Measurements from ENCODE around the gene FITM2. TPM values are rescaled to one million over a fixed set of nuclear protein-coding genes. Genes with fewer than 3 reads are reported as not detected.

FITM2 gene, protein sequence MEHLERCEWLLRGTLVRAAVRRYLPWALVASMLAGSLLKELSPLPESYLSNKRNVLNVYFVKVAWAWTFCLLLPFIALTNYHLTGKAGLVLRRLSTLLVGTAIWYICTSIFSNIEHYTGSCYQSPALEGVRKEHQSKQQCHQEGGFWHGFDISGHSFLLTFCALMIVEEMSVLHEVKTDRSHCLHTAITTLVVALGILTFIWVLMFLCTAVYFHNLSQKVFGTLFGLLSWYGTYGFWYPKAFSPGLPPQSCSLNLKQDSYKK
- 10 to 100 TPM in 1 of 4 donors, 1 to 10 TPM in 3; 7.6 to 10.1 (median 8.7) TPM for total RNA-seq

GRCh38 chr20:44310664-44311639 lies at the start of gene FITM2:
FITM2 (minus strand) TSS chr20:44311202; CDS start chr20:44311148, 54 bp downstream.
- no peaks in the 10 kb centered on the region for H3K9me3 ChIP-seq
- H3K4me1 ChIP-seq: peaks cover 11 to 22% of the 10 kb centered on the region in 2 donors
- peak; percentile 98 for DNase-seq
- intact Hi-C loops (cut with DNase I; ENCODE audit: low total_unique reads): loop anchor here (1.0 to 10.0 kb wide), 4 partner anchors 94 to 424 kb away; no protein-coding TSS in a partner anchor
- peak; percentile 57 to 69 for TF ChIP-seq POLR2A (IDR thresholded peaks at IDR 0.05)
- TF ChIP-seq, protein P1, sequence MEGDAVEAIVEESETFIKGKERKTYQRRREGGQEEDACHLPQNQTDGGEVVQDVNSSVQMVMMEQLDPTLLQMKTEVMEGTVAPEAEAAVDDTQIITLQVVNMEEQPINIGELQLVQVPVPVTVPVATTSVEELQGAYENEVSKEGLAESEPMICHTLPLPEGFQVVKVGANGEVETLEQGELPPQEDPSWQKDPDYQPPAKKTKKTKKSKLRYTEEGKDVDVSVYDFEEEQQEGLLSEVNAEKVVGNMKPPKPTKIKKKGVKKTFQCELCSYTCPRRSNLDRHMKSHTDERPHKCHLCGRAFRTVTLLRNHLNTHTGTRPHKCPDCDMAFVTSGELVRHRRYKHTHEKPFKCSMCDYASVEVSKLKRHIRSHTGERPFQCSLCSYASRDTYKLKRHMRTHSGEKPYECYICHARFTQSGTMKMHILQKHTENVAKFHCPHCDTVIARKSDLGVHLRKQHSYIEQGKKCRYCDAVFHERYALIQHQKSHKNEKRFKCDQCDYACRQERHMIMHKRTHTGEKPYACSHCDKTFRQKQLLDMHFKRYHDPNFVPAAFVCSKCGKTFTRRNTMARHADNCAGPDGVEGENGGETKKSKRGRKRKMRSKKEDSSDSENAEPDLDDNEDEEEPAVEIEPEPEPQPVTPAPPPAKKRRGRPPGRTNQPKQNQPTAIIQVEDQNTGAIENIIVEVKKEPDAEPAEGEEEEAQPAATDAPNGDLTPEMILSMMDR (IDR thresholded peaks at IDR 0.05 in 4 of 5, conservative IDR thresholded peaks at IDR 0.05 in 1 of 5): peak; percentile 93 to 98 (median 97)
- peak within 1 kb of the TSS; percentile 85 to 93 (median 88) for H3K27ac ChIP-seq
- H3K4me3 ChIP-seq: peak within 1 kb of the TSS; percentile 82 to 97 (median 88)
- H3K27me3 ChIP-seq: no peaks in the 10 kb centered on the region
- H3K36me3 ChIP-seq: no peaks in the 10 kb centered on the region
- ATAC-seq: peak; percentile 91 to 93
- in situ Hi-C loops (cut with MboI; ENCODE audit: low sequenced_read_pairs in 4 of 4): loop anchor here (5.0 to 25.0 kb wide), 2 partner anchors 94 to 199 kb away; no protein-coding TSS in a partner anchor

- in situ Hi-C loops (cut with MboI; ENCODE audit: low sequenced_read_pairs in 4 of 4) (no loop called here), intact Hi-C loops (cut with DNase I; ENCODE audit: low total_unique reads) (no loop called here)
- no peak overlapping the region for H3K27ac ChIP-seq
- DNase-seq: no peak
- H3K9me3 ChIP-seq: no peaks in the 10 kb centered on the region
- ATAC-seq: no peak
- no peak overlapping the region for H3K4me3 ChIP-seq
- no peaks in the 10 kb centered on the region for H3K27me3 ChIP-seq
- H3K36me3 ChIP-seq: no peaks in the 10 kb centered on the region
- no peaks in the 10 kb centered on the region for H3K4me1 ChIP-seq
- TF ChIP-seq, protein P1 (IDR thresholded peaks at IDR 0.05 in 4 of 5, conservative IDR thresholded peaks at IDR 0.05 in 1 of 5): no peak
- TF ChIP-seq POLR2A (IDR thresholded peaks at IDR 0.05): no peak
These were observed 49.2 kb upstream of the FITM2 start for GRCh38 chr20:44360221-44360620.

- H3K4me3 ChIP-seq: no peak overlapping the region
- peaks cover 0 to 2% (median 0%) of the 10 kb centered on the region in 3 donors for H3K27me3 ChIP-seq
- ATAC-seq (no peak), DNase-seq (no peak)
- intact Hi-C loops (cut with DNase I; ENCODE audit: low total_unique reads) (no loop called here), in situ Hi-C loops (cut with MboI; ENCODE audit: low sequenced_read_pairs in 4 of 4) (no loop called here)
- no peaks in the 10 kb centered on the region for H3K36me3 ChIP-seq
- H3K9me3 ChIP-seq: no peaks in the 10 kb centered on the region
- H3K4me1 ChIP-seq: no peaks in the 10 kb centered on the region
- no peak overlapping the region for H3K27ac ChIP-seq
- TF ChIP-seq POLR2A (IDR thresholded peaks at IDR 0.05): no peak
- TF ChIP-seq, protein P1 (IDR thresholded peaks at IDR 0.05 in 4 of 5, conservative IDR thresholded peaks at IDR 0.05 in 1 of 5): no peak
These were observed 47.8 kb upstream of the FITM2 start for GRCh38 chr20:44358776-44359175.

DNA sequence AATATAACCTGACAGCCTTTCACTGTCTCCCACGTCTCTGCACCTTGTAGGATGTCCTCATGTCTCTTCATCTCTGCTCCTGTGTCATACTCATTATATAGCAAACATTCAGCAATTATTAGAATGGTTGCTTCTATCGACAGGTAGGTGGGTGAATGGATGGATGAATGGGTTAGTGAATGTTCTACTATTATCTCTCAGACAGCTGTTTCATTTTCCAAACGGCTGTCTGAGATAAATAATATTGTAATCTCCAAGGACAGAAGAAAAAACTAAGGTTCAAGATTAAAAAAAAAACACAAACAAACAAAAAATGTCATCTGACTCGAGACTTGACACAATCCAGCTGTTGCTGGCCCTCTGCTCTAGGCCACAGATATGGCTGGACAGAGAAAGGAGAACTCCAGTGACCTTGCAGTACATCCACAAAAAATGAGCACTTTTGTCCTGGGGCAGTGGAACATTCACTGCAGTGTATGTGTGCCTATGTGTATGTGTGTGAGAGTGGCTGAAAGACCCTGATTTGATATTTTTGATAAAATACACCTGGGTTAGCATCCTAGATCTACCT lies 46.6 kb upstream of the FITM2 start:
- Histone ChIP-seq H3K4me3 (no peak overlapping the region), H3K27ac (no peak overlapping the region), H3K4me1 (no peaks in the 10 kb centered on the region), H3K27me3 (peaks cover 0 to 2% (median 0%) of the 10 kb centered on the region in 3 donors), H3K36me3 (no peaks in the 10 kb centered on the region), H3K9me3 (no peaks in the 10 kb centered on the region)
- ATAC-seq (no peak), DNase-seq (no peak)
- TF ChIP-seq POLR2A (IDR thresholded peaks at IDR 0.05): no peak
- TF ChIP-seq, protein P1 (IDR thresholded peaks at IDR 0.05 in 4 of 5, conservative IDR thresholded peaks at IDR 0.05 in 1 of 5): no peak
- in situ Hi-C loops (cut with MboI; ENCODE audit: low sequenced_read_pairs in 4 of 4) (no loop called here), intact Hi-C loops (cut with DNase I; ENCODE audit: low total_unique reads) (no loop called here)
